Suppressor macrophage treated with lipopolysaccharide for 1 hour (primary cell): Measurements from ENCODE around the gene ALX4.

Experiments
- DNase-seq, 3 donors: peaks; one replicate each; pipeline ENCODE4 v3.0.0-alpha.2; 2020 to 2022

The ALX4 gene

DNA sequence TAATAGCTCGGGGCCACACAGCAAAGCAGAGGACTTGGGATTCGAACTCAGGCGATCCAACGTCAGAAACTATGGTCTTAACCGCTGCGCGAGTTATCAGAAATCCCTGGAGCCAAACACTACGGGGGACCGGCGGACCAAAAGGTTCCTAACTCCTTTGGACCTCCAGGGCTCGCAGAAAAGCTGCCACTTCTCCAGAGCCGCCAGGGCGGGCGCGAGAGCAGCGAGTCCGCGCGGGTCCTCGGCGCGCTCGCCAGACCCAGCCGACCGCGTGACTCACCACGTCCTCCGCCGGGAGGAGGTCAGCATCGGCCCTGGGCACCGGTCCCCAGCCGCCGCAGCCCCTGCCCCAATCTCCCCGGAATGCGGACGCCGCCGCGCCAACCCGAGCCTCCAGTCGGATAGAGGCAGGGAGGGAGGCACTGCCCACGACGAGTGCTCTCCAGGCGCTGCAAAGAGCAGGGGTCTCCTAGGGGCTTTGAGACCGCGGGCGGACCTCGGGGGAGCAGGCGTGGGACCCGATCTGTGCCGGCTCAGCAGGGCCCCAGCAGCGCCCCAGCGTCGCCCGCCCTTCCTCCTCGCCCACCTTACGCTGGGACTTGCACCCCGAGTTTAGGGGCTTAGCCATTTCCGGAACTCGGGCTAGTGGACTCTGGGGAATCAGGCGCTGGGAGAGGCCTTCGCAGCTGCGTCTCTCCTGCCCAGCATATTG, 6.2 kb upstream of the ALX4 start:
- peak in 2 of 3 donors; percentile 26 to 47 for DNase-seq

DNA sequence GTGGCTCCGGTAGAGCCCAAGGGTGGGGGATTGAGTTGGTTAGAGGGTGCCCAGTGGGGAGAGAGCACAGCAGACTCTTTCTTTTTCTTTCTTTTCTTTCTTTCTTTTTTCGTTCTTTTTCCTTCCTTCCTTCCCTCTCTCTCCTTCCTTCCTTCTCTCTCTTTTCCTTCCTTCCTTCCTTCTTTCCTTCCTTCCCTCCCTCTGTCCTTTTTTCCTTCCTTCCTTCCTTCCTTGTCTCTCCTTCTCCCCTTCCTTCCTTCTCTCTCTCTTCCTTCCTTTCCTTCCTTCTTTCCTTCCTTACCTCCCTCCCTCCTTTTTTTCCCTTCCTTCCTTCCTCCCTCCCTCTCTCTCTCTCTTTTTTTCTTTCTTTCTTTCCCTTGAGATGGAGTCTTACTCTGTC, 4.8 kb upstream of the ALX4 start:
- no peak for DNase-seq

DNA sequence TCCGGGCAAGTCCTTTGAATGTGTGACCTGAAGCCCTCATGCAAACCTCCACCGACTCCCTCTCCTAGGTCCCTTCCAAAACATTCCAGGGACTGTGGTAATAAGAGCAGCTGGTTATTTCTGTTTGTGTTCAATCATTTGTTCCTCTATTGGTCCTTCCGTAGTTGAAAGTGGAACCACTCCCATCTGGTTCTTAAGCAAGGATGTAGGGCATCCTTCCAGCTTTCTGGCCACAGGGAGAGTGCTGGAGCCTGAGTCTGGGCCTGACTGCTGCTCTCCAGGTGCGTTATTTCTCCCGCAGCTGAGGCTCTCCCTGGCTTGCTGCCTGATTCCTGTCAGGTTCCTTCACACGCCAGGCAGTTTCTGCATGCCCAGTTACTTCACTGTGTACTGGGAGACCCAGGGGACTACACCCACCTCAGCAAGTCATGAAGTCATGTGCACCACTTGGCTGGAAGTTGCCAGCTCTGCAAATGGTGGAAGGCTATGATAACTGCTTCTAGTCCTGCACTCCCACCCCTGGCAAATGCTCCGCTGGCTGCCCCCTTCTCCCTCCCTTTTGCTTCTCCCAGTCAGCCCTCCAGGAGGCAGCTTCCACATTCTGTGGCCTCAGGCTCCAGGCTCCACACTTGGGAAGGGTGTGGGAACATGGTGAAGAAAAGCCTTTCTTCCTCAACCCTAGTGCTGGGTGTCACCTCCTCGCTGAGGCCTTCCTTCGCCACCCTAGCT, 4.0 kb upstream of the ALX4 start:
- DNase-seq = no peak

DNA sequence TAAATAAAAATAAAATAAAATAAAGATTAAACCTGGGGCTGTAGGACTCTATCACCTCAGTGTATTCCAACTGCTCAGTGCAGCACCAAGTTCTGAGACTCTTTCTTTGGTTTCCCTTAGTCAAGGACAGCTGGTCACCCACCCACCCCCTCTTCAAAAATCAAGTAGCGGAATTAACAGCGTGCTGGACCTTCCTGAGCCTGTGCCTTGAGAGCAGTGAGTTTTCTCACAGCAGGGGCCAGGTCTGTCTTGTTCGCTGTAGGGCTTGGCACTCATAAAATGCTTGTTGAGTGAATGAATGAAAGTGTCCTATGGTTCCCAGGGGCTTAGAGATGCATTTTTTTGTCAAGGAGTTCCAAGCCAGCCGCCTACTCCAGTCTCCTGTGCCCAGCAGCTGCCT, 2.9 kb upstream of the ALX4 start:
- no peak for DNase-seq

DNA sequence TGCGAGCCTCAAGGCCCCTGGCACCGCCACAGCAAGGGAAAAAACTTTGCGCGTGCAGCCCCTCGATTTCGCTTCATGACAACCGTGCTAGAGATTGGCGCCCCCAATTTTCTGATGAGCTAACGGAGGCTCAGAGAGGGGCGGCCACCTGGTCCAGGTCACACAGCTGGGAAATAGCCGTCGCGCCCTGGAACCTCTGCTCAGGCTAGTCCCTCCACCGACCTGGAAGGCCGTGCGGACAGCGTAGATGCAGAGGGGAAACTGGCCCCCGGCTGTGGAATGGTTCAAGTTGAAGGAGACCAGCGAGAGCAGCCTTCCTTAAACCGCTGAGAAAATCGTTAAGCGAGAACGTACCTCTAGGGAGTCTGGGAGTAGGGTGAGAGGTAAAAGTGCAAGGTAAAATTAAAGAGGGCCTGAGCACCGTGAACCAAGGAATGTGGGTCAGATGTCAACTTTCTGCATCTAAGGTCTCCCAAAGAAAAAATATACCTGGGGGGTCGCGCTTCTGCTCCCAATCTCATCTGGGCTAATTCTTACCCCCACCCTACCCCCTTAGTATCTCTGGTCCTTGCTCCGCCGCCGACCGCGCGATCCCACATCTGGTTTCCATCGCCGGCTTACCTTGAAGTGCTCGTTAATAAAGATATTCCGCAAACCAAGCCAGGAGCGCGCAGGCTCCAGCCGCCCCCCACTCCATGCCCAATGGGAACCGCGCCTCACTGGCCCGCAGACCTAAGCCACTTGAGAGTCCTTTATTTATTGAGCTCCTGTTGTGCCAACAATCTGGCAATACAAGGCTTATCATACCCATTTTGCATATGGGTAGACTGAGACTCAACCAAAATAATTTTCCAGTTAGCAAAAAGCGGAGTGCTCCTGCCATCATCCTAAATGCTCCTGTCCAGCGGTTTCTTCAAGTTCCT, 1.7 kb upstream of the ALX4 start:
- DNase-seq = no peak

DNA sequence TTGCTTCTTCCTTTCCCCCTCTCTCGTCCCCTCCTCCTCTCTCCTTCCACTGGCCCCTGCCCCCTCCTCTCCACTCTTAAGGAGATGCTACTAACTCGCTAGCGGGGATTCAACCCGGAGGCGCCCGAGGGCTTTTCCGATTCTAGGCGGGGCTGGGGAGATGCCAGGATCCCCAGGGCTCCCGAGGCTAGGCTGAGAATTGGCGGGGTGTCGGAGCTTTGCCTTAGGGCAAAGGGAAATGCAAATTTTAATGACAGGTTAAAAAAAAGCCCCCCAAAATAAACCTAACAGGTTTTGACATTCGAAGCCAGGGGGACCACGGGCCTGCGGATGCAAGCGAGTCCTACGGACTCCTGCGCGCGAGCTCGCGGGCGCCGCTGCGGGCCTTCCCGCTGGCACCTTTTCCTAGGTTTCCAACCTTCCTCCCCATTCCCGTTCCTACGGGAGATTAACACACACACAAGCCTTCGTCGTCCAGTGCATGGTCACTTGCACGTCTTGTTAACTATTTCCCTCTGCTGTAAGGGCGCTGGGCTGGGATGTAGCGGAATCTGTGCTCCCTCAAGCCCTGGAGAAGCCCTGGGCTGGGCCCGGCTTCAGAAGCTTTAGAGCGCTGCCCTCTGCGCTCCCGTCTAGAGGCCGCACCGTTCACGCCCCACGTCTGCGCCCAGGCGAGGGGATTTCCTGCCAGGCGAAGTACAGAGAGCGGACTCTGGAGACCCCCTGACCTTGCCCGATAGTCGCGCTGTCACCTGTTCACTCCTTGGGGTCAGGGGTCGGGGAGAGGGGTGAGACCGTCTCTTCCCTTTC, 729 bp upstream of the ALX4 start:
- DNase-seq = no peak

DNA sequence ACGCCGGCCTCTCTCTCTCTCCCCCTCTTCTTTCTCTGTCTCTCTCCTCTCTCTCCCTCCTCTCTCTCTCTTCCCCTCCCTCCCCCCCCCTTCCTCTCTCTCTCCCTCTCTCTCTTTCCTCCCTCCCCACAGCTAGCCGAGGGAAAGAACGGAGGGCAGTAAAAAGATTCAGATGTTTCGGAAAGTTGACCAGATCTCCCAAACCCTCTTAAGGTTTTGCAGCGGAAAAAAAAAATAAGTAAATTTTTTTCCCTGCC, 195 bp upstream of the ALX4 start:
- DNase-seq = no peak

DNA sequence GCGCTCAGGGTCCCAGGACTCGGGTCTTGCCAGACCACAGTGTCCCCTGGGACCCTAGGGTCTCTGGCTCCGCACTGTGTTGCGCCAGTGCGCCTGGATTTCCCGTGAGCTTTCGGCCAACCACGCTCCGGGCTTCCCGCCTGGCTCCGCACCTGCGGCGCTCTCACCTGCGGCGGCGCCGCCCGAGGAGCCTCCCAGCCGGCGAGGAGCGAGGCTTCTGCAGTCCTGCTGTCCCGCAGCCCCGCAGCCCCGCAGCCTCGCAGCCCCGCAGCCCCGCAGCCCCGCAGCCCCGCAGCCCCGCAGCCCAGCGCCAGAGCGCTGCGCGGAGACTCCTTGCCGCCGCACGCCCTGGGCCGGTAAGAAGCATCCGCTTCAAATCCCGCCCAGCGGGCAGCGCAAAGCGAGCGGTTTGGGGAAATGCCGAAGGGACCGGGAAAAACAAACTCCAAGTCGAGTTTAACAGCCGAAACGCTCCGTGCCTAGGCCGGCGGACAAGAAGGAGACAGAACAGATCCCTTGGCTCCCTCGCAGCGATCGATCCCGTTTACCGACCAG, 939 bp downstream of the ALX4 start:
- peak in 1 of 3 donors; percentile 47 for DNase-seq

DNA sequence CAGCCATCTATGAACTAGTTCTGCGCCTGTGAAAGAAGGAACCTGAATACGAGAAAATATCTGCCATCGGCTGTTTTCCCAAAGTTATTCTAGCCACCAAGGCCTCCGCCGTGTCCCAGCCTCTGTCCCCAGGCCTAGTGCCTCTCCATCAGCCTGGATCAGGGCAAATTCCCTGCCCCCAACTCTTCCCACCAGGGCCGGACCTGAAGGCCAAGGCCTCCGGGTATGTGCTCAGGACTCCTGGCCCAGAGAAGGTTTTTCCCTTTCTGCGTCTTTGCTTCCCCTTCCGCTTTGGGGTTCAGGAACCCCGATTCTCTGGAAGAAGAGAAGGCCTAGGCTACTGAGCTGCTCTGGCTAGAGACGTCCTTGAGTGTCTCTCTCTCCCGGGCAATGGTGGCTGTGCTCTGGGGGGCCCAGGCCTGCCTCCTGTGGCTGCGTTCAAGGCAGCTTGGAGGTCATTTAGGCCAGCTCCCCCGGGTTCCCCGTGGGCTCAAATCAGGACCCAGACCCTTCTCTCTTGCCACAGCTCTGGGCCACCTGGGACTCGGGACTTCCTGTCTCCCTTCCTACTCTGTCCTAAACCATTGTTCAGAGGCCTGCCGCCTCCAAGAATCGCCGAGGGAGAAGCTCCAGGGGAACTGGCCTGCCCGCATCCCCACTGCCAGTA, 1.6 kb downstream of the ALX4 start:
- DNase-seq = no peak

DNA sequence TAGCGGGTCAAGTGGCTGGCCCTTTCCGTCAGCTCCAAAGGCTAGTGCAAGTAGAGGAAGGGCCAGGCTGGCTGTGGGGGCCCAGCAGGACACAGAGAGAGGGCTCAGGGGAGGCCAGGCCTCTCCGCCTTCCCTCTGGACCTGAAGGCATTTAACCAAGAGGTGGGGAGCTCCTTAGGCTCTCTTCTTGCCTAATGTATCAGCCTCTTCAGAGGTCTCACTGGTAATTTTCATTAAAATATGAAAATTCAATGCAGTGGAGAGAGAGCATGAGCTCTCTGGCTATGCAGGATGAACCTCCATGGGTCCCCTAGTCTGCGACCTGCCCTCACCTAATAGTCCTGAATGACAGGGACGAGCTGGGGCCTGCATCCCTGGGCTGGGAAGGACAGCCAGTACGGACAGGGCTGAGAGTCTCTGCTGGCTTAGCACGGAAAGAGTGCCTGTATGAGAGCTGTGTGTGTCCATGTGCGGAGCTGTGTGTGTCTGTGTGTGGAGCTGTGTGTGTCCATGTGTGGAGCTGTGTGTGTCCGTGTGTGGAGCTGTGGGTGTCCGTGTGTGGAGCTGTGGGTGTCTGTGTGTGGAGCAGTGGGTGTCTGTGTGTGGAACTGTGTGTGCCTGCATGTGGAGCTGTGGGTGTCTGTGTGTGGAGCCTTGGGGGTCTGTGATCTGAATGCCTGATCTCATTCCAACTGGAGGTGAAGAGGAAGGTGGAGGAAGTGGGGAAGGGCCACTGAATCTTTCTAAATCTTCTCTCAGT, 2.4 kb downstream of the ALX4 start:
- DNase-seq = no peak

DNA sequence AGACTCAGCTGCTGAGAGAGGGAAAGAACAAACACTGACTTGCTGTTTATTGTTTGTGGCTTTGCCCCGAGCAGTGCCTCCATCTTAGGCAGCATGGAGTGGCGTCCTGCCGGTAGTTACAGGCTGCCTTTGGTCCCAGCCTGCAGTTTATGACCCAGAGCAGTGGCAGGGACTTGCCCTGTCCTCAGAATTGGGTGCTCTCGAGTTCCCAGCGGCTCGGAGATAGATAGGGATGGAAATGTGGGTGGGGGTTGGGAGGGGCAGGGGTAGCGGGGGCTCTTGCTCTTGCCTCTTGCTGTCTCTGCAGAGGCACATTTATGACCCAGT, 3.1 kb downstream of the ALX4 start:
- DNase-seq = no peak

DNA sequence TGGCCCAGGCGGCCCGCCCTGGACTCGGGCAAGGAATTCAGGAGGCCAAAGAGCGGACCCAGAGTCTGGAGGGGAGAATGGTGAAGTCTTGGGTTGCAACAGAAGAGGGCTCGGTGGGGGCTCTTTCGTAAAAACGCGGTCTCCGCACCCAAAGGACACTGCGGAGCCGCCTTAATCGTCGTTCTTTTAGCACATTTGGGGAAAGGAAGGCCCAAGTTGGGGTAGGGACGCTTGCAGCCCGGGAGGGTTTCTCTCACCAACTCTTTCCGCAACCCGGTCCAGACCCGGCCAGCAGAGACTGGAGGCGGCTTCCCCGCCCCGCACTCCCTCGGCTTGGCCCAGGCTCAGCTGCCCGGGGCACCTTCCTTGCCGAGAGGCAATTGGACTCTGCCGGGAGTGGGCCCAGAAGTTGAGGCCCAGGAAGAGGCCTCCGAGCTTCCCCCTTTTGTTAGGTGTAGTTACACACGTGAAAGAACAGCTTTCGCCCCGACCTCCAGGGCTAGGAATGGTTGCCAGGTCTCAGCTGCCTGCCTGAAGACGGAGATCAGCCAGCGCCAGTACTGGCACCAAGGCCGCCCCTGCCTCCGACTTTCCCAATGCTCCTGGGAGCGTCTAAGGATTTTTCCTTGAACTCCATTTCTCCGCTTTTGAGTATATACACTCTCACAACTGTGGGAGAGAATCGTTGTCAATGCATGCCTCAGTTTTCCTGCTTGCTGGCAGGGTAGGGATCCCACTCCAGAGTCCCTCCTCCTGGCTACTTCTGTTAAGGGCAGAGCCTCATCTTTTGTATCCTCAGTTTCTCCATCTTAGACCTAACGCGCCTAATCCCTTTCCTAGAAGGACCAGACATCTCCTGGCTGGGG, 3.7 kb downstream of the ALX4 start:
- no peak for DNase-seq

DNA sequence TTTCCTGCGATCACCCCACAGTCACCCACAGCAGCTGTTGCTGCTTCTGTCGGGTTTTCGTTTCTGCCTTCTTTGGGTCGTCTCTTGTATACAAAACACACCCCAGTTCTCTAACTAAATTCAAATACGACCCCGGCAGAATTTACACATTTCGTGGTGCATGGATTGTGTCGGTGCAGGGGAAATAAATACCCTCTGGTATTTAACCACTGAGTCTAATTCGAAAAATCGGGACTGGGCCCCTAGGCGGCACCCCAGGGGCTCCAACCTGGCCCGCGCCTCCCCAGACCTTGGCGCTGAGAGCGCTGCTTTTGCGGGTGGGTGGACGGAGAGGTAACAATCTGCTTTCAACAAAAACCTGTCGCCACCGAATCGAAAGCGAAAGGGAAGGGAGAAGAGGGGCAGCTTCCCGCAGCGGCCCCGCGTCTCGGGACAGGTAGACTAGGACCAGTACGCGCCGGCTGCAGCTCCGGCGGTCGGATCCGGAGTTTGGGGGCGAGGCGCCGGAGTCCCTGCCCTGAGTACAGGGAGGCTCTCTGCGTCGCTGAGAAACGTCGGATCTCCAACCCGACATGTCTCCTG, 4.4 kb downstream of the ALX4 start:
- DNase-seq = peak; percentile 16 to 50 (median 39)

DNA sequence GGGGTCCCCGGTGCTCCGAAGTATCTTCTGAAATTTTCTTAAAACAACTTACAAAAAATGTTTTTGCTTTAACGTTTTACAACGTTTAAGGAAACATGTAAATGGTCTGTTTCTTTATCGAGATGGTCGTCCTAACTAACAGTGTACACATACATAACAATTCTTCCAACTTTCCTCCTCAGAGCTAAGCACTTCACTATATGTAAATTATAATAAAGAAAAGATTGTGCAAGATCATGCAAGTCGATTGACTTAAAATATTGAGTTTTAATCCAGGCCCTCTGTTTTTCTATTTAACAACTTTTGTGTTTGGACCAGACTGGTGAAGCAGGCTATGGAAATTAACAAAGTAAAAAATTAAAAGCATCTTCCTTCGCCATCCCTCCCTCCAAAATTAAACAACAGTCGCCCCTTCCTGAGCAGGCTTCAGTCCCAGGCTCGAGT, 4.9 kb downstream of the ALX4 start:
- no peak for DNase-seq

DNA sequence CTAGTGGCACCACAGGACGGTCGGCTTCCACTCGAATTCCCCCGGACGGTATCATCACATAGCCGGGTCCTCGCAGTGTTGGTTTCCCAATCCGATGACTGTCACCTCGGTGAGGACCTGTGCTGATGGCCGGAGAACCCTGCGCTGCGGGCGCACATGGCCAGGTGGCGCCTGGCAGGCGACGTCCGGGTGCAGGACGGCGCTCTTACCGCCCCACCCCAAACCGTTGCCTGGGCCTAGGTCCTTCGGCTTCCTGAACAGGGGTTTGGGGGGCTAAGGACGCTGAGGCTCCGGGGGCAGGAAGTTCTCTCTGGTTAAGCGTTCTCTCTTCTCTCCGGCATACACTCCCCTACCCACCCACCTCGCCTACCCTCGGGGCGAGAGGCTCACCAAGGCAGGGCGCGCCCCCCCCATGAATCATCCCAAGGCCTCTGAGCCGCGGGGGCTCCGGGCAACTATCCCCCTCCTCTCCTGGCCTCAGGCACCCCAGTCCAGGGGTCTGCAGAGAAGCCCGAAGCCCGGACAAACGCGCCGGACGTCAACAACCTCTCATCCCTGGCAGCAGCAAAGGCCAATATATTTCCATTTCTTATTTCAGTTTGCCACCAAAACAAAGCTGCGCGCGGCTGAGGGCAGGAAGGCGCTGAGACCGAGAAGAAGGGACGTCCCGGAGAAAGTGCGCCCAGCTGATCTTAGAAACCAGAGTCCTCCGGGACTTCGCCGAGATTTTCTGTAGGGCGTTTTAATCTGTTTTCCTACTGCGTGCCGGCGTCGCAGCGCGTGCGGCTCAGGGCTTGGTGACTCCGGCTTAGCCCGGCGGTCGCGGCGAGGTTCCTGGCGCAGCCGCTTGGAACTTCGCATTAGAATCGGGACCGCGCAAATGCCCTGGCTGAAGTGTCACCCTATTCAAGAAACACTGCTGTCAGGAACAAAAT, 5.6 kb downstream of the ALX4 start:
- DNase-seq = peak in 2 of 3 donors; percentile 24 to 51

DNA sequence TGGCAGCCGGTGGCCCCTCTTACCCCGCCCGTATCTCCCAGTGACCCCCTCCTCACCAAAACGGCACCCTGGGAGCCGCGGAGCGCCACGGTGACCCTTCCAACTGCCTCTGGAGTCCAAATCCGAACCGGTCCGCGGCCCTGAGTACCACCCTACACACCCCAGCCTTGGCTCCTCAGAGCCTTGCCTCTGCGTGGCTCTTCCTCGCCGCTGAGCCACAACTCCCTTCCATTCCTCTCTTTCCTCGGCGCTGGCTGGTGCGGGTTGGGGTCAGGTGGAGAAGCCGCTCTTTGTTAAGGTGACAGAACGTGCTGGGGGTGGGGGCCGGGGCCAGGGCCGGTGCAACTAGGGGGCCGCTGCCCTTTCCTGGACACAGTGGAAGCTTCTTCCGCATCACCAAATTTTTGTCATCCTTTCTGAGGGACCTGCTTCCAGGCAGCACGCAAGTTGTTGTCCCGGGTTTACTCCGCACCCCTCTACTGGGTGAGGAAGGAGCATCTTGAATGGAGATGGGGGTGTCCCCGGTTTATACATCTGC, 6.5 kb downstream of the ALX4 start:
- DNase-seq = no peak

DNA sequence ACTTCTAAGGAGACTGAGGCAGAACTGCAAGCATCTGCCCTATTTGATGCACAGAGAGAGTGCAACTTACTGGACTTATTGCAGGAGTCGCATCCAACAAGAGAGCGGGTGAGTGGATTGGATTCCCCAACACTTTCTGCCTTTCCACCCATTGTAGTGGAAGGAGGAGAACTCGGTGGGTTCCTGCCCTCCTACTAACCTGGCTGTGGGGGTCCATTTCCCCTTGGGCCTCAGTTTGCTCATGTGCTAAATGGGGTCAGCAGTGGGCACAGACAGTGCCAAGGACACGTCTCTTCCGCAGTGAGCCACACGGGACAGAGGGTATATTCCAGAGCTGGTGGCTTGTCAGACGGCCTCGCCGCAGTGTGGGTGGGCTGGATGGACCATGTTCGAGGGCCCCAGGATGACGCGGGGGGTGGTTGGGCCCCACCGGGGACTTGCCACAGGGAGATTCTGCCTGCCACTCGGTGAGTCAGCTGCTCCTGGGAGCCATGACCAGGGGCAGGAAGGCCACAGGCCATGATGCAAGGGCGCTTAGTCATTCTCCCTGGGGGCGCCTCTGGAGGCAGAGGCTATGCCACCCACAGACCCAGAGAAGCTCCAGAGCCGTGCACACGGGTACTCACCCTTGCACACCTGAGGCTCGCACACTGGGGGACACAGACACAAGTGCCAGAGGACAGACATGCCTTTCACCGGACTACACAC, 8.2 kb downstream of the ALX4 start:
- peak; percentile 80 to 90 (median 88) for DNase-seq
